C4-2B (cell line): ENCODE measurements around the gene VPREB1.

Experiments
- H3K27ac ChIP-seq: fragments of 450-650 bp; 2 replicates; pipeline ENCODE4 v1.5.1; 2017
- ZFX ChIP-seq: fragments of 450-650 bp; IDR thresholded peaks from 2 replicates; pipeline ENCODE4 v1.6.1; 2017
- TF ChIP-seq, protein P1 (sequence below): fragments of 450-650 bp; conservative IDR thresholded peaks from 2 replicates; pipeline ENCODE4 v1.5.1; 2017; ENCODE audit warnings: mild to moderate bottlenecking

The VPREB1 gene, protein sequence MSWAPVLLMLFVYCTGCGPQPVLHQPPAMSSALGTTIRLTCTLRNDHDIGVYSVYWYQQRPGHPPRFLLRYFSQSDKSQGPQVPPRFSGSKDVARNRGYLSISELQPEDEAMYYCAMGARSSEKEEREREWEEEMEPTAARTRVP

DNA sequence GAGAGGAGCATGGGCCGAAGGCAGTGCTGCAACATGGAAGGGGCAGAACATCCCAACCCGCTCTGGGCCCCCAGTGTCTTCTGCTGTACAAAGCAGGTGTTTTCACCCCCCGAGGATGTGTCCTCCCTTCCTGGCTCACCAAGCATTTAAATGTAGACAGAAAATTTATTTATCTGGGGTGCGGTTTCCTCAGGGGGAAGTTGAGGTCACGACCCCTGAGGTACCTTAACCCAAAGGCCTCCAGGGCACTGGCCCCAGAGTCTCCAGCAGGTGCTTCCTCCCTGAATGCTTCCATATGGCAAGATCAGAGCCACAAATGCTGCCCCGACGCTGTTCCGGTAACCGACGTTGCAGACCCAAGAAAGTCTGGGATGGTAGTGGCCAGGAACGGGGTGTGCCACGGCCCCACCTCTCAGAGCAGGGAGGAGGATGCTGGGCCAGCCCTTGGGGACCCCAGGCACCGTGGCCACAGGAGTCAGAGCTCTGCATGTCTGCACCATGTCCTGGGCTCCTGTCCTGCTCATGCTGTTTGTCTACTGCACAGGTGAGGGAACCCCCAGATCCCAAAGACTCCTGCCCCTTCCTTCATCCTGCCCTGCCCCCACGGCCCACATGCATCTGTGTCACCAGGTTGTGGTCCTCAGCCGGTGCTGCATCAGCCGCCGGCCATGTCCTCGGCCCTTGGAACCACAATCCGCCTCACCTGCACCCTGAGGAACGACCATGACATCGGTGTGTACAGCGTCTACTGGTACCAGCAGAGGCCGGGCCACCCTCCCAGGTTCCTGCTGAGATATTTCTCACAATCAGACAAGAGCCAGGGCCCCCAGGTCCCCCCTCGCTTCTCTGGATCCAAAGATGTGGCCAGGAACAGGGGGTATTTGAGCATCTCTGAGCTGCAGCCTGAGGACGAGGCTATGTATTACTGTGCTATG lies at the start of gene VPREB1:
Gene VPREB1 (plus strand): TSS at position 471 of the 935 bp plus-strand sequence. CDS start 28 bp downstream, at position 499.
- H3K27ac ChIP-seq = no peak within 1 kb of the TSS
- TF ChIP-seq, protein P1, sequence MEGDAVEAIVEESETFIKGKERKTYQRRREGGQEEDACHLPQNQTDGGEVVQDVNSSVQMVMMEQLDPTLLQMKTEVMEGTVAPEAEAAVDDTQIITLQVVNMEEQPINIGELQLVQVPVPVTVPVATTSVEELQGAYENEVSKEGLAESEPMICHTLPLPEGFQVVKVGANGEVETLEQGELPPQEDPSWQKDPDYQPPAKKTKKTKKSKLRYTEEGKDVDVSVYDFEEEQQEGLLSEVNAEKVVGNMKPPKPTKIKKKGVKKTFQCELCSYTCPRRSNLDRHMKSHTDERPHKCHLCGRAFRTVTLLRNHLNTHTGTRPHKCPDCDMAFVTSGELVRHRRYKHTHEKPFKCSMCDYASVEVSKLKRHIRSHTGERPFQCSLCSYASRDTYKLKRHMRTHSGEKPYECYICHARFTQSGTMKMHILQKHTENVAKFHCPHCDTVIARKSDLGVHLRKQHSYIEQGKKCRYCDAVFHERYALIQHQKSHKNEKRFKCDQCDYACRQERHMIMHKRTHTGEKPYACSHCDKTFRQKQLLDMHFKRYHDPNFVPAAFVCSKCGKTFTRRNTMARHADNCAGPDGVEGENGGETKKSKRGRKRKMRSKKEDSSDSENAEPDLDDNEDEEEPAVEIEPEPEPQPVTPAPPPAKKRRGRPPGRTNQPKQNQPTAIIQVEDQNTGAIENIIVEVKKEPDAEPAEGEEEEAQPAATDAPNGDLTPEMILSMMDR = no peak
- no peak for TF ChIP-seq ZFX

DNA sequence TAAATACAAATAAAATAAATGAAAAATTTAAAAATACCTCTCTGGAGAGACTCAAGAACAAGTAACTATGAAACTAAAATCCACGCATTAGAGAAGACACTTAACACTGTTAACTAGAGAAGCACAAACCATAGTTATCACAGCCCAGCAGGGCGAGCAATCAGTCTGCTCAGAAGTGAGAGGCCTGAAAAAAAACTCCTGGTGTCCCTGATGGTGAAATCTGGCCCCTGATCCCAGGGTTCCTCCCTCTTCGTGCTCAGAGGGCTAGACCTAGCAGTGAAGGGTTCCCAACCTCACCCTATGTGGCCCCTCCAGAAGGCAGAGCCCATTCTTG lies 49.7 kb upstream of the VPREB1 start:
- TF ChIP-seq ZFX = no peak
- TF ChIP-seq, protein P1 = no peak
- no peak overlapping the region for H3K27ac ChIP-seq

DNA sequence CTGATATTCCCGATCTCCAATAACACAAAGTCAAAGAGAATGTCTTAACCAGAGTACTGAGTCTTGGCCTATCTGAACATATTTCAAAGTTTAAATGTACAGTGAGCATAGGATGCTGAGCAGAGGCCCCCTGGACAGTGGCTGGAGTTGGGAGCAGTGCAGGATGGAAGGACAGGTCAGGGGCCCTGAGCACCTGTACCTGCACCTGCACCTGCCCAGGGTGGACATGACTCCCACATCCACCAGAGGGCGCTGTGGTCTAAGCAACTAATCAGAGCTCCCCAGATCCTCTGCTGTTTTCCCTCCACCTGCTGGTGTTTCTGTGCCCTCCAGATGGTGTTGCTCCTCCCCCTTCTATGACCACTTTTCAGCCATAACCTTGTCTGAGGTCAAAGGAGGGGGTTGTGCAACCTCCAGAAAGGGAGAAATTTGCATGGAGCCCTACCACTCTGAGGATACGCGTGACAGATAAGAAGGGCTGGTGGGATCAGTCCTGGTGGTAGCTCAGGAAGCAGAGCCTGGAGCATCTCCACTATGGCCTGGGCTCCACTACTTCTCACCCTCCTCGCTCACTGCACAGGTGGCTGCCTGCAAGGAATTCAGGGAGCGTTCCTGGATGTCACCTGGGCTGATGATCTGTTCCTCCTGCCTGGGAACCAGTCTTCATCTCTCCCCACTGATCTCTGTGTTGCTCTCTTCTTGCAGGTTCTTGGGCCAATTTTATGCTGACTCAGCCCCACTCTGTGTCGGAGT lies 49.1 kb upstream of the VPREB1 start:
- TF ChIP-seq, protein P1 = peak; percentile 96
- TF ChIP-seq ZFX = no peak
- no peak overlapping the region for H3K27ac ChIP-seq

DNA sequence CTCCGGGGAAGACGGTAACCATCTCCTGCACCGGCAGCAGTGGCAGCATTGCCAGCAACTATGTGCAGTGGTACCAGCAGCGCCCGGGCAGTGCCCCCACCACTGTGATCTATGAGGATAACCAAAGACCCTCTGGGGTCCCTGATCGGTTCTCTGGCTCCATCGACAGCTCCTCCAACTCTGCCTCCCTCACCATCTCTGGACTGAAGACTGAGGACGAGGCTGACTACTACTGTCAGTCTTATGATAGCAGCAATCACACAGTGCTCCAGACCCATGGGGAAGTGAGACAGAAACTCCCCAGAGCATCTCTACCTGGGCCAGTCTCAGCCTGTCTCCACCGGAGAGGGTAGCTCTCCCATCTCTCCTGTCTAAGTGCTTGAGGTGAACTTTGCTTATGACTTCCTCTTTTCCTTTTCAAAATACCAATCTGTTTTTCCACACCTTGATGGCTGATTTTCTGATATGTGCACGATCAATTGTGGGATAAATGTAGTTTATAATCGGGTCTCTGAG lies 48.5 kb upstream of the VPREB1 start:
- H3K27ac ChIP-seq = no peak overlapping the region
- no peak for TF ChIP-seq ZFX
- TF ChIP-seq, protein P1 = no peak

DNA sequence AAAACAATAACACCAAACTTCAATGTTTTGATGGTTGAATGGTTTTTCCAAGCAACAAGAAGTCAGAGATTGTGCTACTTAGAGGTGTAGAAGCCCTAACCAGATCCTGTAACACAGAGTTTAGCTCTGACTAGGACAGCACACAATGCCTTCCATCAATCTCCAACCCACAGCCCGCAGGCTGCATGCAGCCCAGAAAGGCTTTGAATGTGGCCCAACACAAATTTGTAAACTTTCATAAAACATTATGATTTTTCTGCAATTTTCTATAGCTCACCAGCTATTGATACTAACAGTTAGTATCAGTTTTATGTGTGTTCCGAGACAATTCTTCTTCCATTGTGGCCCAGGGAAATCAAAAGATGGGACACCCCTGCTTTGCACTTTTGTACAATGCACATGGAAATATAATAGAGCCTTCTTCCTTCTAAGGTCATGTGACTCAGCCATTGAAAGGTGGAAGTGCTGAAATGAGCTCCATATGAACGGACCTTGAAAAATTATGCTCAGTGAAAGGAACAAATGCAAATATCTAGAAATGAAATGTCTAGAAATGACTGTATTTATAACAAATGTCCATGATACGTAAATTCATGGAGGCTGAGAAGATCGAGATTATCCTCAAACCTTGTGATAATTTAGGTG lies 47.6 kb upstream of the VPREB1 start:
- no peak overlapping the region for H3K27ac ChIP-seq
- no peak for TF ChIP-seq ZFX
- TF ChIP-seq, protein P1 = no peak

DNA sequence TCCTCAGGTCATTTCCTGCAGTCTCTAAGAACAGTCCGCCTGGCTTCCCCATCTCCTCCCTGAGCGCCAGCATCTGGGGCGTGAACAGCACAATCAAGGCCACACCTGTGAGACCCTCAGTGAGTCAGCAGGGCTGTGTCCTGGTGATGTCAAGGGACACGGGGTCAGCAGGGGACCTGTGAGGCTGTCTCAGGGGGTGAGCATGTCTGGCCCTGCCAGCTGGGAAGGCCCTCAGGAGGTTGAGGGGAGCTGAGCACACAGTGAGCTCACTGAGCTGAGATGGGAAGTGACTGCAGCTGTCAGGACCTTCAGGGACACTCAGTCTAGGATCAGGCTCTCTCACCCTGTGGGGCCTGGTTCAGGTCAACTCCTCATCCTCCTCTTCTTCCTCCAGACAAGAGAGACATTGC lies 46.6 kb upstream of the VPREB1 start:
- H3K27ac ChIP-seq = no peak overlapping the region
- TF ChIP-seq, protein P1 = no peak
- TF ChIP-seq ZFX = no peak
